Measurements from ENCODE around the gene ZER1.

The ZER1 gene

GRCh38 chr9:128810873-128811272, 39.1 kb upstream of the ZER1 start:
- no peak for TF ChIP-seq CTCF (IDR thresholded peaks at IDR 0.05; ENCODE audit: low read depth, low read length, missing control alignments)
- no peak overlapping the region for H3K4me3 ChIP-seq (replicated peaks; ENCODE audit: low read depth, low read length)
- DNase-seq (ENCODE audit: extremely low read depth, low read depth): no peak

GRCh38 chr9:128809831-128810230, 38.1 kb upstream of the ZER1 start:
- peak; percentile 9 for TF ChIP-seq CTCF (IDR thresholded peaks at IDR 0.05; ENCODE audit: low read depth, low read length, missing control alignments)
- no peak overlapping the region for H3K4me3 ChIP-seq (replicated peaks; ENCODE audit: low read depth, low read length)
- no peak for DNase-seq (ENCODE audit: extremely low read depth, low read depth)

- DNase-seq (ENCODE audit: extremely low read depth, low read depth): no peak
- no peak for TF ChIP-seq CTCF (IDR thresholded peaks at IDR 0.05; ENCODE audit: low read depth, low read length, missing control alignments)
- H3K4me3 ChIP-seq (replicated peaks; ENCODE audit: low read depth, low read length): no peak overlapping the region
Observed at GRCh38 chr9:128809036-128809599, 37.4 kb upstream of the ZER1 start.

- no peak for DNase-seq (ENCODE audit: extremely low read depth, low read depth)
- H3K4me3 ChIP-seq (replicated peaks; ENCODE audit: low read depth, low read length): no peak overlapping the region
- no peak for TF ChIP-seq CTCF (IDR thresholded peaks at IDR 0.05; ENCODE audit: low read depth, low read length, missing control alignments)
Observed at GRCh38 chr9:128808543-128808942, 36.8 kb upstream of the ZER1 start.

- no peak for TF ChIP-seq CTCF (IDR thresholded peaks at IDR 0.05; ENCODE audit: low read depth, low read length, missing control alignments)
- H3K4me3 ChIP-seq (replicated peaks; ENCODE audit: low read depth, low read length): no peak overlapping the region
- no peak for DNase-seq (ENCODE audit: extremely low read depth, low read depth)
Observed at GRCh38 chr9:128807827-128808226, 36.1 kb upstream of the ZER1 start.

GRCh38 chr9:128805661-128806060, 33.9 kb upstream of the ZER1 start:
- H3K4me3 ChIP-seq (replicated peaks; ENCODE audit: low read depth, low read length): no peak overlapping the region
- no peak for TF ChIP-seq CTCF (IDR thresholded peaks at IDR 0.05; ENCODE audit: low read depth, low read length, missing control alignments)
- no peak for DNase-seq (ENCODE audit: extremely low read depth, low read depth)

GRCh38 chr9:128802482-128802881, 30.8 kb upstream of the ZER1 start:
- H3K4me3 ChIP-seq (replicated peaks; ENCODE audit: low read depth, low read length): no peak overlapping the region
- TF ChIP-seq CTCF (IDR thresholded peaks at IDR 0.05; ENCODE audit: low read depth, low read length, missing control alignments): no peak
- DNase-seq (ENCODE audit: extremely low read depth, low read depth): no peak
